ENCODE measurements around the gene PACSIN1.

The PACSIN1 gene

DNA sequence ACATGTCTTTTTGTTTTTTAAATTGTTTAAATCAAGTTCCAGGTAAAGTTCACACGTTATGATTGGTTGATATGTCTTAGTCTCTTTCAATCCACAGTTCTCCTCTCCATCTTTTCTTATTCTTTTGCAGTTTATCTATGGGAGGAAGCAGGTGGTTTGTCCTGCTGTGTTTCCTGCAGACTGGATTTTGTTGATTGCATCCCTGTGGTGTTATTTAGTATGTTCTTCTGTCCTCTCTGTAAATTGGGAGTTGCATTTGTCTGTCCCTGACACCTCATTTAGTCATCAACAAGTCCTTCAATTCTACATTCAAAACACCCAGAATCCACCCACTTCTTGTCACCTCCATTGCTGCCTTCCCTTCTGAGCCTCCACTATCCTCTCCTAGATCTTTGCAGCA, 8.1 kb downstream of the PACSIN1 start:
- Histone ChIP-seq H3K27ac (ENCODE audit: low read length) (no peak overlapping the region), H3F3A (ENCODE audit: insufficient read depth, low read length) (no peaks in the 10 kb centered on the region)
- DNase-seq, result no peak

DNA sequence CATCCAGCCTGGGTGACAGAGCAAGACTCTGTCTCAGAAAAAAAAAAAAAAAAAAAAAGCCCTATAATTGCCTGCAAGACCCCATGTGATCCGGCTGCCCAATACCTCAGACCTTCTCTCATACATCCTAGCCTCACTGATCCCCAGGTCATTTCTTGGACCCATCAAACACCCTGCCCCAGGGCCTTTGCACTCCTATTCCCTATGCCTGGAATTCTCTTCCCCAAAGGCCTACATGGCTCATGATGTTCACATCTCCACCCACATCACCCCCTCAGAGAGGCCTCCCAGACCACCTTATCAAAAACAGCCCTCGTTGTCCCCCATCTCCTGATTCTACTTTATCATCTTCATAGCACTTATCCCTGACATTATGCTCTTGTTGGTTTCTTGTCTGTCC, 8.9 kb downstream of the PACSIN1 start:
- TF ChIP-seq, protein P1, sequence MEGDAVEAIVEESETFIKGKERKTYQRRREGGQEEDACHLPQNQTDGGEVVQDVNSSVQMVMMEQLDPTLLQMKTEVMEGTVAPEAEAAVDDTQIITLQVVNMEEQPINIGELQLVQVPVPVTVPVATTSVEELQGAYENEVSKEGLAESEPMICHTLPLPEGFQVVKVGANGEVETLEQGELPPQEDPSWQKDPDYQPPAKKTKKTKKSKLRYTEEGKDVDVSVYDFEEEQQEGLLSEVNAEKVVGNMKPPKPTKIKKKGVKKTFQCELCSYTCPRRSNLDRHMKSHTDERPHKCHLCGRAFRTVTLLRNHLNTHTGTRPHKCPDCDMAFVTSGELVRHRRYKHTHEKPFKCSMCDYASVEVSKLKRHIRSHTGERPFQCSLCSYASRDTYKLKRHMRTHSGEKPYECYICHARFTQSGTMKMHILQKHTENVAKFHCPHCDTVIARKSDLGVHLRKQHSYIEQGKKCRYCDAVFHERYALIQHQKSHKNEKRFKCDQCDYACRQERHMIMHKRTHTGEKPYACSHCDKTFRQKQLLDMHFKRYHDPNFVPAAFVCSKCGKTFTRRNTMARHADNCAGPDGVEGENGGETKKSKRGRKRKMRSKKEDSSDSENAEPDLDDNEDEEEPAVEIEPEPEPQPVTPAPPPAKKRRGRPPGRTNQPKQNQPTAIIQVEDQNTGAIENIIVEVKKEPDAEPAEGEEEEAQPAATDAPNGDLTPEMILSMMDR (IDR thresholded peaks at IDR 0.05; ENCODE audit: low read length), result no peak
- no peak for TF ChIP-seq EZH2 (optimal IDR thresholded peaks at IDR 0.05; ENCODE audit: low read depth, low read length)
- TF ChIP-seq EZH2phosphoT487 (IDR thresholded peaks at IDR 0.05; ENCODE audit: low read length), result no peak
- H3K9me3 ChIP-seq (replicated peaks; ENCODE audit: insufficient read depth, low read length), result no peaks in the 10 kb centered on the region
- no peak overlapping the region for H3K4me3 ChIP-seq (ENCODE audit: low read length)

More for the DNA sequence above, 8.1 kb downstream of the PACSIN1 start:
- H3K9ac ChIP-seq (ENCODE audit: low read length), result no peak overlapping the region
- no peaks in the 10 kb centered on the region for H4K20me1 ChIP-seq (ENCODE audit: insufficient read depth, low read length)
- H3K4me3 ChIP-seq (ENCODE audit: low read length), result no peak overlapping the region
- H2AFZ ChIP-seq (ENCODE audit: low read length), result no peak overlapping the region
- H3K36me3 ChIP-seq (replicated peaks; ENCODE audit: insufficient read depth, low read length), result no peaks in the 10 kb centered on the region
- H3K4me1 ChIP-seq (ENCODE audit: low read length), result peaks cover 5% of the 10 kb centered on the region; the same call in 1 of the 2 replicates
- H3K27me3 ChIP-seq (replicated peaks; ENCODE audit: insufficient read depth, low read length), result no peaks in the 10 kb centered on the region
- H3K9me3 ChIP-seq (replicated peaks; ENCODE audit: insufficient read depth, low read length), result no peaks in the 10 kb centered on the region
- H3K9me2 ChIP-seq (replicated peaks; ENCODE audit: insufficient read depth, low read length), result no peaks in the 10 kb centered on the region
- H3K79me2 ChIP-seq (ENCODE audit: low read length), result no peaks in the 10 kb centered on the region
- no peak overlapping the region for H3K4me2 ChIP-seq (ENCODE audit: low read depth, low read length)
- no peak for TF ChIP-seq EZH2phosphoT487 (IDR thresholded peaks at IDR 0.05; ENCODE audit: low read length)
- TF ChIP-seq, protein P1 (IDR thresholded peaks at IDR 0.05; ENCODE audit: low read length), result no peak
- no peak for TF ChIP-seq EZH2 (optimal IDR thresholded peaks at IDR 0.05; ENCODE audit: low read depth, low read length)

GRCh38 chr6:34475238-34475682, 9.4 kb downstream of the PACSIN1 start:
- Histone ChIP-seq H3K4me3 (ENCODE audit: low read length) (no peak overlapping the region), H3K4me2 (ENCODE audit: low read depth, low read length) (no peak overlapping the region), H3K9ac (ENCODE audit: low read length) (no peak overlapping the region), H3K9me3 (replicated peaks; ENCODE audit: insufficient read depth, low read length) (no peaks in the 10 kb centered on the region), H3K27me3 (replicated peaks; ENCODE audit: insufficient read depth, low read length) (no peaks in the 10 kb centered on the region), H3F3A (ENCODE audit: insufficient read depth, low read length) (no peaks in the 10 kb centered on the region), H3K27ac (ENCODE audit: low read length) (no peak overlapping the region), H2AFZ (ENCODE audit: low read length) (no peak overlapping the region), H4K20me1 (ENCODE audit: insufficient read depth, low read length) (no peaks in the 10 kb centered on the region), H3K36me3 (replicated peaks; ENCODE audit: insufficient read depth, low read length) (no peaks in the 10 kb centered on the region), H3K4me1 (ENCODE audit: low read length) (no peaks in the 10 kb centered on the region), H3K9me2 (replicated peaks; ENCODE audit: insufficient read depth, low read length) (no peaks in the 10 kb centered on the region), H3K79me2 (ENCODE audit: low read length) (no peaks in the 10 kb centered on the region)
- TF ChIP-seq, protein P1 (IDR thresholded peaks at IDR 0.05; ENCODE audit: low read length), result no peak
- no peak for TF ChIP-seq EZH2 (optimal IDR thresholded peaks at IDR 0.05; ENCODE audit: low read depth, low read length)
- TF ChIP-seq EZH2phosphoT487 (IDR thresholded peaks at IDR 0.05; ENCODE audit: low read length), result no peak
- DNase-seq, result no peak

More for the DNA sequence above, 8.9 kb downstream of the PACSIN1 start:
- H3K4me2 ChIP-seq (ENCODE audit: low read depth, low read length), result no peak overlapping the region
- no peaks in the 10 kb centered on the region for H4K20me1 ChIP-seq (ENCODE audit: insufficient read depth, low read length)
- no peak overlapping the region for H3K27ac ChIP-seq (ENCODE audit: low read length)
- H3K9me2 ChIP-seq (replicated peaks; ENCODE audit: insufficient read depth, low read length), result no peaks in the 10 kb centered on the region
- no peaks in the 10 kb centered on the region for H3K4me1 ChIP-seq (ENCODE audit: low read length)
- H3K9ac ChIP-seq (ENCODE audit: low read length), result no peak overlapping the region
- H3F3A ChIP-seq (ENCODE audit: insufficient read depth, low read length), result no peaks in the 10 kb centered on the region
- no peaks in the 10 kb centered on the region for H3K36me3 ChIP-seq (replicated peaks; ENCODE audit: insufficient read depth, low read length)
- no peak overlapping the region for H2AFZ ChIP-seq (ENCODE audit: low read length)
- no peaks in the 10 kb centered on the region for H3K27me3 ChIP-seq (replicated peaks; ENCODE audit: insufficient read depth, low read length)
- no peaks in the 10 kb centered on the region for H3K79me2 ChIP-seq (ENCODE audit: low read length)
- DNase-seq, result no peak
